ENCODE data around the gene ATP10A. TPM values are rescaled to one million over a fixed set of nuclear protein-coding genes. Genes with fewer than 3 reads are reported as not detected.

Gene ATP10A
- total RNA-seq, 2 experiments from 2014 or later: 0.06 TPM; not detected in 1

GRCh38 chr15:25811481-25811906, 51.6 kb downstream of the ATP10A start:
- Histone ChIP-seq H3K36me3 (ENCODE audit: insufficient read depth, low read length) (no peaks in the 10 kb centered on the region), H2AFZ (ENCODE audit: low read length) (peak overlapping the region; percentile 67; the same call in 1 of the 2 replicates), H4K20me1 (ENCODE audit: insufficient read depth, low read length) (no peaks in the 10 kb centered on the region), H3K4me2 (ENCODE audit: low read length) (peak overlapping the region; percentile 39), H3K9me2 (ENCODE audit: insufficient read depth, low read length) (no peaks in the 10 kb centered on the region), H3K9me3 (ENCODE audit: low read length) (no peaks in the 10 kb centered on the region), H3K27ac (ENCODE audit: low read depth, low read length, poor library complexity, severe bottlenecking) (no peak overlapping the region), H3K79me2 (ENCODE audit: insufficient read depth, low read depth, low read length) (no peaks in the 10 kb centered on the region), H3K4me3 (ENCODE audit: low read depth, low read length, poor library complexity, severe bottlenecking) (no peak overlapping the region), H3K4me1 (ENCODE audit: insufficient read depth, low read length, poor library complexity, severe bottlenecking) (peaks cover 28% of the 10 kb centered on the region)
- ChIA-PET POLR2A (interaction anchor here (1.2 to 2.1 kb wide), 2 partner anchors 9 to 12 kb away, joined by 3 to 10 read pairs; no protein-coding TSS in a partner anchor), CTCF (ENCODE audit: unreplicated experiment) (interaction anchor here (1.0 kb wide), 1 partner anchor 122 kb away, joined by 4 read pairs; no protein-coding TSS in a partner anchor)
- intact Hi-C loops (cut with micrococcal nuclease; ENCODE audit: unreplicated experiment): no loop called here
- no TSS peak for BruUV-seq (replicated peaks)
- TF ChIP-seq CTCF (conservative IDR thresholded peaks at IDR 0.05; ENCODE audit: low read length) (no peak), EZH2phosphoT487 (IDR thresholded peaks at IDR 0.05; ENCODE audit: borderline replicate concordance, low read depth, low read length) (no peak)
- peak; percentile 53 for DNase-seq (ENCODE audit: low spot score)

DNA sequence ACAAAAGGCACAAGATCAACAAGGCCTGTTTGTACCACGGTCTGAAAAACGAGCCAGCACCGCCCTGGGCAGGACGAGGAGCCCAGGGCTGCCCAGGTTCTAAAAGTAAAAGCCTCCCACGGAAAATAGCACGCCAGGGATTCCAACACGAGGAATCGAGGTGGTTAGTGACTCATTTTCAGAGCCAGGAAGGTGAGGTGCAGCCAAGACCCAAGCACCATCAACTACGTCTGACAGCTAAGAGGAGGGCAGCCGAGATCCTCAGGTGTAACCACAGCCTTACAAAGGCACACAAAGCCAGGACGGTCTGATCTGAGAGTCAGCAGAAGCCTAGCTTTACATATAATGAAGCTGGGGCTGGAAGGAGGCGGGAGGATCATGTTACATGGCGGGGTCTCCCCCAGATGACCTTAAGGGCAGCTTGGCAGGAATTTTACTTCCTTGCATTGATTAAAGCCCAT, 52.5 kb downstream of the ATP10A start:
- intact Hi-C loops (cut with micrococcal nuclease; ENCODE audit: unreplicated experiment): no loop called here
- no peak for DNase-seq (ENCODE audit: low spot score)
- H2AFZ ChIP-seq (ENCODE audit: low read length): peak overlapping the region; percentile 67; the same call in 1 of the 2 replicates
- no TSS peak for BruUV-seq (replicated peaks)
- no peaks in the 10 kb centered on the region for H3K36me3 ChIP-seq (ENCODE audit: insufficient read depth, low read length)
- H3K79me2 ChIP-seq (ENCODE audit: insufficient read depth, low read depth, low read length): no peaks in the 10 kb centered on the region
- ChIA-PET CTCF (ENCODE audit: unreplicated experiment) (interaction anchor here (0.6 kb wide), 1 partner anchor 27 kb away, joined by 3 read pairs; no protein-coding TSS in a partner anchor), POLR2A (interaction anchor here (1.2 to 2.1 kb wide), 2 partner anchors 8 to 13 kb away, joined by 3 to 10 read pairs; no protein-coding TSS in a partner anchor)
- no peaks in the 10 kb centered on the region for H4K20me1 ChIP-seq (ENCODE audit: insufficient read depth, low read length)
- H3K9me2 ChIP-seq (ENCODE audit: insufficient read depth, low read length): no peaks in the 10 kb centered on the region
- H3K4me2 ChIP-seq (ENCODE audit: low read length): peak overlapping the region; percentile 39
- no peak overlapping the region for H3K27ac ChIP-seq (ENCODE audit: low read depth, low read length, poor library complexity, severe bottlenecking)
- H3K4me1 ChIP-seq (ENCODE audit: insufficient read depth, low read length, poor library complexity, severe bottlenecking): peaks cover 28% of the 10 kb centered on the region
- TF ChIP-seq EZH2phosphoT487 (IDR thresholded peaks at IDR 0.05; ENCODE audit: borderline replicate concordance, low read depth, low read length) (no peak), CTCF (conservative IDR thresholded peaks at IDR 0.05; ENCODE audit: low read length) (no peak)
- H3K4me3 ChIP-seq (ENCODE audit: low read depth, low read length, poor library complexity, severe bottlenecking): no peak overlapping the region
- no peaks in the 10 kb centered on the region for H3K9me3 ChIP-seq (ENCODE audit: low read length)

DNA sequence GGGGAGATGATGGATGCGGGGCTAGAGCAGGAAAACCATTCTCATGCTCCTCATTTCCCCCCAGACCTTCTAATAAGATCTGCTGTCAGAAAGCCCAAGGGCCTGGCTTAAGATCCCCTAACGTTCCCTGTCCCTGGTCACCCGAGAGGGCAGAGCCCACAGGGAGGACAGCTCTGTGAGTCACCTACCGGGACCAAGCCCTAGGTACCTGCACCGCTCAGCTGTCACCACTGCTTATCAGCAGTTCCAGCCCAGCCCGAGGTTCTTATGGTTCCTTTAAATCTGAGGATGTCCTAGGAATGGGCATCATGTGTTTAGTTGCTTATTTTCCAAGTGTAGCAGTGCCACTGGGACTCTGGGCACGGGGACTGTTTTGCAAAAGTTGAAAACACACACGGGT, 53.0 kb downstream of the ATP10A start:
- no peaks in the 10 kb centered on the region for H3K9me2 ChIP-seq (ENCODE audit: insufficient read depth, low read length)
- H3K4me3 ChIP-seq (ENCODE audit: low read depth, low read length, poor library complexity, severe bottlenecking): no peak overlapping the region
- intact Hi-C loops (cut with micrococcal nuclease; ENCODE audit: unreplicated experiment): no loop called here
- H3K79me2 ChIP-seq (ENCODE audit: insufficient read depth, low read depth, low read length): no peaks in the 10 kb centered on the region
- peaks cover 28% of the 10 kb centered on the region for H3K4me1 ChIP-seq (ENCODE audit: insufficient read depth, low read length, poor library complexity, severe bottlenecking)
- TF ChIP-seq EZH2phosphoT487 (IDR thresholded peaks at IDR 0.05; ENCODE audit: borderline replicate concordance, low read depth, low read length): no peak
- no peak for TF ChIP-seq CTCF (conservative IDR thresholded peaks at IDR 0.05; ENCODE audit: low read length)
- no peak for DNase-seq (ENCODE audit: low spot score)
- H2AFZ ChIP-seq (ENCODE audit: low read length): no peak overlapping the region
- H3K4me2 ChIP-seq (ENCODE audit: low read length): no peak overlapping the region
- BruUV-seq (replicated peaks): no TSS peak
- ChIA-PET CTCF (ENCODE audit: unreplicated experiment) (no interaction called here), POLR2A (interaction anchor here (1.2 kb wide), 1 partner anchor 13 kb away, joined by 3 read pairs; no protein-coding TSS in a partner anchor)
- no peaks in the 10 kb centered on the region for H4K20me1 ChIP-seq (ENCODE audit: insufficient read depth, low read length)
- no peak overlapping the region for H3K27ac ChIP-seq (ENCODE audit: low read depth, low read length, poor library complexity, severe bottlenecking)
- H3K9me3 ChIP-seq (ENCODE audit: low read length): no peaks in the 10 kb centered on the region
- H3K36me3 ChIP-seq (ENCODE audit: insufficient read depth, low read length): no peaks in the 10 kb centered on the region
